NCI-H2227 (cell line): ENCODE data around the gene DBET.
"Not testable (repeated sequence)": the region's sequence is repeated elsewhere in the genome, so short reads cannot be mapped to it uniquely, and the experiment has no call there.

Experiments used
- DNase-seq: peaks from one replicate; lab custom pipeline; 2025; ENCODE audit not compliant: unreplicated experiment; lab: John Stamatoyannopoulos, UW

DBET gene

GRCh38 chr4:190064342-190064741 is at the start of gene DBET:
TSS of gene DBET (plus strand) at chr4:190064502.
- DNase-seq, result not testable (repeated sequence)

GRCh38 chr4:190014771-190015537 is 49.3 kb upstream of the DBET start:
- DNase-seq, result no peak

GRCh38 chr4:190015538-190016368 is 48.5 kb upstream of the DBET start:
- DNase-seq, result no peak

GRCh38 chr4:190016369-190017289 is 47.7 kb upstream of the DBET start:
- DNase-seq, result no peak

GRCh38 chr4:190017357-190018200 is 46.7 kb upstream of the DBET start:
- DNase-seq, result no peak

- no peak for DNase-seq
Observed at GRCh38 chr4:190018201-190018920, 45.9 kb upstream of the DBET start.

- DNase-seq, result no peak
Observed at GRCh38 chr4:190019023-190019858, 45.1 kb upstream of the DBET start.

- DNase-seq, result not testable (repeated sequence)
Observed at GRCh38 chr4:190019859-190020463, 44.3 kb upstream of the DBET start.

- DNase-seq, result no peak
Observed at GRCh38 chr4:190020790-190021717, 43.2 kb upstream of the DBET start.

- not testable (repeated sequence) for DNase-seq
Observed at GRCh38 chr4:190021973-190022372, 42.3 kb upstream of the DBET start.

- DNase-seq, result not testable (repeated sequence)
Observed at GRCh38 chr4:190022614-190023281, 41.6 kb upstream of the DBET start.

- DNase-seq, result not testable (repeated sequence)
Observed at GRCh38 chr4:190027156-190027555, 37.1 kb upstream of the DBET start, which contains the start of gene FRG2. TSS of gene FRG2 (minus strand) at chr4:190027256. CDS start at chr4:190027204, 52 bp downstream.

GRCh38 chr4:190031264-190031663 is 33.0 kb upstream of the DBET start:
- DNase-seq, result not testable (repeated sequence)

GRCh38 chr4:190037704-190038388 is 26.5 kb upstream of the DBET start:
- not testable (repeated sequence) for DNase-seq

GRCh38 chr4:190040873-190041272 is 23.4 kb upstream of the DBET start:
- DNase-seq, result not testable (repeated sequence)

- not testable (repeated sequence) for DNase-seq
Observed at GRCh38 chr4:190047627-190048026, 16.7 kb upstream of the DBET start.
